A673 (cell line): ENCODE data around the gene WDR59. TPM values are rescaled to one million over a fixed set of nuclear protein-coding genes. Genes with fewer than 3 reads are reported as not detected.

Experiments
- BruUV-seq: library from RNA; stranded (reverse); fragments of 400-500 nt; replicated peaks from 2 replicates; lab custom pipeline; 2021; lab: Mats Ljungman, UMichigan
- CTCF ChIA-PET: fragments of 300-600 bp; sonication (Branson Sonifier 250); formaldehyde crosslinking; loops from one replicate; lab custom pipeline; 2022; ENCODE audit warnings: antibody characterized with exemption; lab: Charles Lee
- POLR2A ChIA-PET: fragments of 300-600 bp; sonication (Branson Sonifier 250); formaldehyde crosslinking; loops from one replicate; lab custom pipeline; 2022; ENCODE audit warnings: antibody characterized with exemption; ENCODE audit not compliant: low non-redundant PET; lab: Charles Lee
- DNase-seq: peaks from one replicate; pipeline ENCODE4 v3.0.0-alpha.2; 2015; ENCODE audit warnings: low spot score
- H3K27ac ChIP-seq: fragments of 200-600 bp; sonication (generic); 2 replicates; pipeline ENCODE4 v1.5.1; 2016; ENCODE audit warnings: mixed run types, low read depth, mild to moderate bottlenecking, mixed read lengths, antibody characterized with exemption, low read length; ENCODE audit not compliant: poor library complexity, severe bottlenecking
- H3K27me3 ChIP-seq: fragments of 200-600 bp; sonication (generic); replicated peaks from 2 replicates; pipeline ENCODE4 v1.6.1; 2017; ENCODE audit warnings: mixed run types, low read depth, mild to moderate bottlenecking, mixed read lengths, antibody characterized with exemption, low read length; ENCODE audit not compliant: insufficient read depth, poor library complexity
- H3K36me3 ChIP-seq: fragments of 200-600 bp; sonication (generic); 2 replicates; pipeline ENCODE4 v1.6.1; 2016; ENCODE audit warnings: mixed run types, mild to moderate bottlenecking, mixed read lengths, antibody characterized with exemption, low read length; ENCODE audit not compliant: insufficient read depth, poor library complexity, severe bottlenecking
- H3K4me1 ChIP-seq: fragments of 200-600 bp; sonication (generic); 2 replicates; pipeline ENCODE4 v1.6.1; 2017; ENCODE audit warnings: mixed run types, mild to moderate bottlenecking, mixed read lengths, antibody characterized with exemption, low read length; ENCODE audit not compliant: insufficient read depth, poor library complexity, severe bottlenecking
- H3K4me3 ChIP-seq: fragments of 200-600 bp; sonication (generic); 2 replicates; pipeline ENCODE4 v1.5.1; 2016; ENCODE audit warnings: low read depth, mixed run types, mild to moderate bottlenecking, mixed read lengths, low read length; ENCODE audit not compliant: poor library complexity, severe bottlenecking
- H3K9me3 ChIP-seq: fragments of 200-600 bp; sonication (generic); 2 replicates; pipeline ENCODE4 v1.6.1; 2016; ENCODE audit warnings: mixed run types, low read depth, mild to moderate bottlenecking, mixed read lengths, antibody characterized with exemption, low read length; ENCODE audit not compliant: poor library complexity, severe bottlenecking
- EZH2 ChIP-seq: fragments of 200-600 bp; sonication (generic); IDR thresholded peaks from 2 replicates; pipeline ENCODE4 v1.6.1; 2017; ENCODE audit warnings: borderline replicate concordance, low read depth, mild to moderate bottlenecking, mixed read lengths, antibody characterized with exemption, low read length; ENCODE audit not compliant: poor library complexity, severe bottlenecking
- intact Hi-C: fragments of 100-400 bp; cut with micrococcal nuclease; formaldehyde crosslinking; loops from one replicate; pipeline ENCODE4 v1.10.0; 2022; ENCODE audit not compliant: unreplicated experiment
- total RNA-seq: library from RNA; stranded (reverse); gene quantifications from 2 replicates; pipeline ENCODE4 v1.2.3, GENCODE V29; 2021
- TF ChIP-seq, protein P1 (sequence below): fragments of 300-800, 200-600 bp; sonication (generic); conservative IDR thresholded peaks from 2 replicates; pipeline ENCODE4 v1.5.1; 2017; ENCODE audit warnings: low read depth, mild to moderate bottlenecking, antibody characterized with exemption, low read length, moderate library complexity, mixed read lengths

Gene WDR59
- total RNA-seq, 1 experiment from 2014 or later: 51.4 TPM

DNA sequence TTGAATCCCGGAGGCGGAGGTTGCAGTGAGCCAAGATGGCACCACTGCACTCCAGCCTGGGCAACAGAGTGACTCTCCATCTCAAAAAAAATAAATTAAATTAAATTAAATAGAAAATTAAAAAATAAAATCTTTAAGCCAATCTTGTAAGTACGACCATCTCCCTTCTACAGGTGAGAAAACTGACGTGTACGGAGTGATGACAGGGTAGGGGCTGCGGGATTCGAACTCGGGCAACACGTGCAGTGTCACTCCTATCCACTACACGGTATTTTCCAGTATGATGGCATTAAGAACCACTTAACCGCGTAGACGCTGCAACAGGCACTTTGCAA, 762 bp downstream of the WDR59 start:
- no peak for TF ChIP-seq EZH2
- TF ChIP-seq, protein P1, sequence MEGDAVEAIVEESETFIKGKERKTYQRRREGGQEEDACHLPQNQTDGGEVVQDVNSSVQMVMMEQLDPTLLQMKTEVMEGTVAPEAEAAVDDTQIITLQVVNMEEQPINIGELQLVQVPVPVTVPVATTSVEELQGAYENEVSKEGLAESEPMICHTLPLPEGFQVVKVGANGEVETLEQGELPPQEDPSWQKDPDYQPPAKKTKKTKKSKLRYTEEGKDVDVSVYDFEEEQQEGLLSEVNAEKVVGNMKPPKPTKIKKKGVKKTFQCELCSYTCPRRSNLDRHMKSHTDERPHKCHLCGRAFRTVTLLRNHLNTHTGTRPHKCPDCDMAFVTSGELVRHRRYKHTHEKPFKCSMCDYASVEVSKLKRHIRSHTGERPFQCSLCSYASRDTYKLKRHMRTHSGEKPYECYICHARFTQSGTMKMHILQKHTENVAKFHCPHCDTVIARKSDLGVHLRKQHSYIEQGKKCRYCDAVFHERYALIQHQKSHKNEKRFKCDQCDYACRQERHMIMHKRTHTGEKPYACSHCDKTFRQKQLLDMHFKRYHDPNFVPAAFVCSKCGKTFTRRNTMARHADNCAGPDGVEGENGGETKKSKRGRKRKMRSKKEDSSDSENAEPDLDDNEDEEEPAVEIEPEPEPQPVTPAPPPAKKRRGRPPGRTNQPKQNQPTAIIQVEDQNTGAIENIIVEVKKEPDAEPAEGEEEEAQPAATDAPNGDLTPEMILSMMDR: no peak
- H3K9me3 ChIP-seq: no peaks in the 10 kb centered on the region
- no peaks in the 10 kb centered on the region for H3K36me3 ChIP-seq
- no peak for DNase-seq
- H3K27ac ChIP-seq: no peak overlapping the region
- intact Hi-C loops: no loop called here
- BruUV-seq: no TSS peak
- POLR2A ChIA-PET: no interaction called here
- H3K27me3 ChIP-seq: no peaks in the 10 kb centered on the region
- CTCF ChIA-PET: interaction anchor here (1.8 kb wide), 1 partner anchor 127 kb away, joined by 6 read pairs; no protein-coding TSS in a partner anchor
- H3K4me1 ChIP-seq: no peaks in the 10 kb centered on the region
- peak overlapping the region; percentile 88 for H3K4me3 ChIP-seq

DNA sequence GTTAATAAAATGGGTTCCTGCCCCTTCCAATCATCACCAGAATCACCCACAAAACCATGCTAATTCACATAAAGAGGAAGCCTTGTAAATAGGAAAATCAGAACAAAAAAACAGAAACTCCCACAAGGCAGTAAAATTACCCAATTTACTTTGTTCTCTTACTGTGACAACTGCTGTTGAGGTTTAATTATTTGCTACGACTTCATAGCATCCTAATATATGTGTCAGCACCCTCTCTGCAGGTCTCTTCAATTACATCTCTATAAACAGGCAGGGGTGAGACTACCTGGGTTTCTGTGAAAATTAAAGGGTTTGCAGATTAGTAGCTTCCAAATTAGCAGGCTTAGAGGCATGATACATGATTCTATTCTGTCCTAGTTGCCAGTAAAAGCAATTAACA, 2.7 kb downstream of the WDR59 start:
- TF ChIP-seq, protein P1: no peak
- no peak for TF ChIP-seq EZH2
- no peak overlapping the region for H3K27ac ChIP-seq
- no peaks in the 10 kb centered on the region for H3K27me3 ChIP-seq
- H3K4me1 ChIP-seq: no peaks in the 10 kb centered on the region
- BruUV-seq: no TSS peak
- intact Hi-C loops: no loop called here
- no peak overlapping the region for H3K4me3 ChIP-seq
- H3K36me3 ChIP-seq: no peaks in the 10 kb centered on the region
- ChIA-PET POLR2A (no interaction called here), CTCF (no interaction called here)
- H3K9me3 ChIP-seq: no peaks in the 10 kb centered on the region
- DNase-seq: no peak

DNA sequence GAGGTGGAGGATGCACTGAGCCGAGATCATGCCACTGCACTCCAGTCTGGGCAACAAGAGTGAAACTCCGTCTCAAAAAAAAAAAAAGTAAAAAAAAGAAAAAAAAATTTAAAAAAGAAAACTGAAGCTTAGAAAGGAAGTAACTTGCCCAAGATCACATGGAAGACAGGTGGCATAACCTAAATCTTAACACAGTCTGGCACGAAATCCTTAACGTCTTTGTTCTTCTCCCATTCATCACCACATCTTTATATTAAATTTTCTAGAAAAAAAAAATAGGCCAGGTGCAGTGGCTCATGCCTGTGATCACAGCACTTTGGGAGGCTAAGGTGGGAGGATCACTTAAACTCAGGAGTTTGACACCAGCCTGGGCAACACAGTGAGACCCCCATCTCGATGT, 9.3 kb downstream of the WDR59 start:
- CTCF ChIA-PET: no interaction called here
- intact Hi-C loops: no loop called here

More for the DNA sequence above, 9.3 kb downstream of the WDR59 start:
- POLR2A ChIA-PET: no interaction called here
- Histone ChIP-seq H3K36me3 (peaks cover 3% of the 10 kb centered on the region), H3K27ac (no peak overlapping the region), H3K4me3 (no peak overlapping the region), H3K27me3 (no peaks in the 10 kb centered on the region), H3K9me3 (no peaks in the 10 kb centered on the region), H3K4me1 (no peaks in the 10 kb centered on the region)
- no TSS peak for BruUV-seq
- no peak for DNase-seq
- TF ChIP-seq, protein P1: no peak
- TF ChIP-seq EZH2: no peak
